CD4-positive, alpha-beta T cell treated with Interleukin-4 for 4 hours (primary cell): ENCODE measurements around the gene AQP10.
"Not testable (repeated sequence)": the region's sequence is repeated elsewhere in the genome, so short reads cannot be mapped to it uniquely, and the experiment has no call there.

Source experiments
- DNase-seq: peaks from one replicate; pipeline ENCODE4 v3.0.0-alpha.2; 2020

Gene AQP10

GRCh38 chr1:154324669-154325582 lies 4.0 kb downstream of the AQP10 start, which contains the start of gene ATP8B2:
Gene ATP8B2 (plus strand): TSS chr1:154325525. CDS start chr1:154328142, 2,617 bp downstream.
- peak; percentile 83 for DNase-seq

- DNase-seq = peak; percentile 32
Observed at GRCh38 chr1:154325583-154326545, 5.0 kb downstream of the AQP10 start.

GRCh38 chr1:154326546-154327465 lies 5.9 kb downstream of the AQP10 start:
- peak; percentile 37 for DNase-seq

- DNase-seq = peak; percentile 45
Observed at GRCh38 chr1:154327466-154328317, 6.8 kb downstream of the AQP10 start.

- peak; percentile 82 for DNase-seq
Observed at GRCh38 chr1:154328318-154329151, 7.6 kb downstream of the AQP10 start.

- no peak for DNase-seq
Observed at GRCh38 chr1:154329152-154329521, 8.2 kb downstream of the AQP10 start.

- DNase-seq = peak; percentile 39
Observed at GRCh38 chr1:154329551-154330131, 8.7 kb downstream of the AQP10 start.

GRCh38 chr1:154330669-154331068 lies 9.8 kb downstream of the AQP10 start:
- no peak for DNase-seq

GRCh38 chr1:154334079-154335024 lies 13.5 kb downstream of the AQP10 start:
- DNase-seq = no peak

- peak; percentile 90 for DNase-seq
Observed at GRCh38 chr1:154335025-154335714, 14.3 kb downstream of the AQP10 start.

GRCh38 chr1:154337253-154337894 lies 16.5 kb downstream of the AQP10 start:
- DNase-seq = peak; percentile 61

GRCh38 chr1:154338875-154339274 lies 18.0 kb downstream of the AQP10 start:
- no peak for DNase-seq

- not testable (repeated sequence) for DNase-seq
Observed at GRCh38 chr1:154341366-154341765, 20.5 kb downstream of the AQP10 start.

- DNase-seq = no peak
Observed at GRCh38 chr1:154342132-154342531, 21.2 kb downstream of the AQP10 start.

GRCh38 chr1:154342836-154343472 lies 22.1 kb downstream of the AQP10 start:
- peak; percentile 78 for DNase-seq

- peak; percentile 72 for DNase-seq
Observed at GRCh38 chr1:154344977-154345837, 24.3 kb downstream of the AQP10 start.
